Transverse colon (tissue), 4 donors: ENCODE data around the gene ISG20L2. TPM values are rescaled to one million over a fixed set of nuclear protein-coding genes. Genes with fewer than 3 reads are reported as not detected.

Source experiments
- DNase-seq: peaks from one replicate; pipeline ENCODE4 v3.0.0-alpha.2; 2019
- H3K27ac ChIP-seq, 4 donors: fragments of 200-600 bp; sonication (generic); 2 replicates each; pipeline ENCODE4 v1.5.1; 2016 to 2018; ENCODE audit warnings: inconsistent platforms in 4 of 4
- H3K27me3 ChIP-seq: fragments of 200-600 bp; sonication (generic); 2 replicates; pipeline ENCODE4 v1.5.1; 2017; ENCODE audit warnings: inconsistent platforms
- H3K36me3 ChIP-seq, 4 donors: fragments of 200-600 bp; sonication (generic); 2 replicates each; pipeline ENCODE4 v1.5.1; 2017 to 2019; ENCODE audit warnings: inconsistent platforms in 4 of 4
- H3K4me1 ChIP-seq, 4 donors: fragments of 200-600 bp; sonication (generic); 2 replicates each; pipeline ENCODE4 v1.5.1; 2017 to 2020; ENCODE audit warnings: inconsistent platforms in 4 of 4
- H3K4me3 ChIP-seq, 4 donors: fragments of 200-600 bp; sonication (generic); 1 replicate in 1 of 4; 2 replicates in 3 of 4; pipeline versions ENCODE4 v1.5.1 to v1.6.1; 2017 to 2019; ENCODE audit warnings: inconsistent platforms in 4 of 4
- H3K9me3 ChIP-seq, 2 donors: fragments of 200-600 bp; sonication (generic); 2 replicates each; pipeline ENCODE4 v1.5.1; 2017 to 2019; ENCODE audit warnings: inconsistent platforms in 2 of 2
- EP300 ChIP-seq: sonication (generic); formaldehyde crosslinking; IDR thresholded peaks from one replicate; pipeline ENCODE4 v1.6.1; 2017; ENCODE audit warnings: antibody characterized with exemption, low read depth
- POLR2A ChIP-seq: fragments of 450-650 bp; IDR thresholded peaks from one replicate; pipeline ENCODE4 v1.6.1; 2016; ENCODE audit warnings: antibody characterized with exemption, mild to moderate bottlenecking, moderate library complexity
- POLR2AphosphoS5 ChIP-seq, 3 donors: sonication (generic); formaldehyde crosslinking; IDR thresholded peaks; one replicate each; pipeline ENCODE4 v1.6.1; 2016; ENCODE audit warnings: antibody characterized with exemption in 3 of 3
- WGBS, 2 donors: methylation state at CpG; one replicate each; pipeline ENCODE4 v1.1.5; 2018; ENCODE audit warnings: low coverage in 1 of 2; 5-methylcytosine and 5-hydroxymethylcytosine counted together
- in situ Hi-C, 4 donors: fragments of 200-750 bp; cut with MboI; loops; one replicate each; pipeline versions ENCODE4 v1.15.0 to v1.15.1; 2017; ENCODE audit warnings: low sequenced_read_pairs in 3 of 4, low pct_ligation_motif_present in 1 of 4, low pct_unique_long_range_greater_than_20kb in 1 of 4
- intact Hi-C: fragments of 100-400 bp; cut with DNase I; formaldehyde crosslinking; loops from one replicate; pipeline ENCODE4 v1.15.1; 2023; ENCODE audit warnings: low total_unique reads
- total RNA-seq, 4 donors: library from RNA; depleted of rRNA; stranded (reverse); fragments of >200 nt; gene quantifications; one replicate each; pipeline ENCODE4 v1.1.0, GENCODE V29; 2016
- TF ChIP-seq, protein P1 (sequence below), 5 experiments: fragments of 200-600 bp in 3 of 5; fragments of 450-650 bp in 2 of 5; sonication (generic) in 3 of 5; IDR thresholded peaks; 1 replicate in 2 of 5; 2 replicates in 3 of 5; pipeline ENCODE4 v1.5.1; 2016 to 2017; ENCODE audit warnings: antibody characterized with exemption in 5 of 5, inconsistent platforms in 3 of 5, mild to moderate bottlenecking in 2 of 5, moderate library complexity in 1 of 5

ISG20L2 gene
- total RNA-seq, 4 donors from 2014 or later: 25.8 to 61.7 (median 33.1) TPM

DNA sequence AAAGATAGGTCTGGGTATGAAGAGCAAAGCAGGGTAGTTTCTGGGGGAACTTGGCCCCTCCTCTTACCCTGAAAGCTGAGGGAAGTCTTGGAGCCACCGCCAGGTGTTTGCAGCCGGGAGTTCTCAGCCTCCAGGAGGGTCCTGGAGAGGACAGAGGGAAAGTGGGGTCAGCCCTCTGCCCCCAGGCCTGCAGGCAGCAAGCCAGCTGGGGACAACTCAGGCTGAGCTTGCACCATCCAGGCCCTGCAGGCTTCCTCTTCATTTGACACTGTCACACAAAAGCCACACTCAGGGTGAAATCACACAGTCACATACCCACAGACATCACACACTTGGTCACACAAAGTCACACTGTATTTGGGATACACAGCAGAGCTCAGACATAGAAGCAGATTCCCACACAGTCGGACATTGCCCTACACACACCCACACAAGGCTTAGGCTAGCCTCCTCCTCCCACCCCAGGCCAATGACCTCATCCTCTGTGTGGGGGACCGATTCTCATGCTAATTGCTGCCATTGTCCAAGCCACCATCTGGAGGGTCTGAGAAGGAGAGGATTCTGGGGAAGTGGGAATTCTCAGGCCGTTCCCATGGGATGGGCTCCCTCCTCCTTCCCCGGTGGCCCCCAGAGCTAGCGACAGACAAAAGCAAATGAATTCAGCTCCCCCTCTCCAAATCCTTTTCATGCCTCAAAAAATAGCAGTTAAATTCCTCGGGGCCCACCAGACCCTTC is 55.0 kb downstream of the ISG20L2 start:
- WGBS, 2 donors: 20 to 62% methylated on average over 1 to 8 of the region's 8 CpGs
- DNase-seq: no peak
- Histone ChIP-seq H3K36me3 (no peaks in the 10 kb centered on the region), H3K4me3 (no peak overlapping the region), H3K4me1 (peaks cover 8 to 40% (median 29%) of the 10 kb centered on the region in 4 donors), H3K9me3 (no peaks in the 10 kb centered on the region), H3K27me3 (peaks cover 47% of the 10 kb centered on the region), H3K27ac (peak overlapping the region; percentile 17 to 79 (median 50))
- TF ChIP-seq EP300 (no peak), POLR2AphosphoS5 (IDR thresholded peaks at IDR 0.05) (no peak), POLR2A (no peak)
- TF ChIP-seq, protein P1, sequence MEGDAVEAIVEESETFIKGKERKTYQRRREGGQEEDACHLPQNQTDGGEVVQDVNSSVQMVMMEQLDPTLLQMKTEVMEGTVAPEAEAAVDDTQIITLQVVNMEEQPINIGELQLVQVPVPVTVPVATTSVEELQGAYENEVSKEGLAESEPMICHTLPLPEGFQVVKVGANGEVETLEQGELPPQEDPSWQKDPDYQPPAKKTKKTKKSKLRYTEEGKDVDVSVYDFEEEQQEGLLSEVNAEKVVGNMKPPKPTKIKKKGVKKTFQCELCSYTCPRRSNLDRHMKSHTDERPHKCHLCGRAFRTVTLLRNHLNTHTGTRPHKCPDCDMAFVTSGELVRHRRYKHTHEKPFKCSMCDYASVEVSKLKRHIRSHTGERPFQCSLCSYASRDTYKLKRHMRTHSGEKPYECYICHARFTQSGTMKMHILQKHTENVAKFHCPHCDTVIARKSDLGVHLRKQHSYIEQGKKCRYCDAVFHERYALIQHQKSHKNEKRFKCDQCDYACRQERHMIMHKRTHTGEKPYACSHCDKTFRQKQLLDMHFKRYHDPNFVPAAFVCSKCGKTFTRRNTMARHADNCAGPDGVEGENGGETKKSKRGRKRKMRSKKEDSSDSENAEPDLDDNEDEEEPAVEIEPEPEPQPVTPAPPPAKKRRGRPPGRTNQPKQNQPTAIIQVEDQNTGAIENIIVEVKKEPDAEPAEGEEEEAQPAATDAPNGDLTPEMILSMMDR (IDR thresholded peaks at IDR 0.05): no peak
- intact Hi-C loops (no loop called here), in situ Hi-C loops (no loop called here)

Other genes with a start within 250 kb of the ISG20L2 start
- gene MEF2D, start 228.0 kb downstream of the ISG20L2 start, total RNA-seq: 100 to 1,000 TPM in 1 of 4 donors, 10 to 100 TPM in 3; 26.1 to 200 (median 85.7) TPM
- 1 to 10 TPM; 1.7 to 9.4 (median 2.9) TPM for gene IQGAP3, start 156.2 kb downstream of the ISG20L2 start, total RNA-seq
- not detected for gene TTC24, start 149.0 kb downstream of the ISG20L2 start, total RNA-seq
- 100 to 1,000 TPM in 1 of 4 donors, 10 to 100 TPM in 3; 25.1 to 104 (median 77.5) TPM for gene NAXE, start 137.0 kb downstream of the ISG20L2 start, total RNA-seq
- 100 to 1,000 TPM in 1 of 4 donors, 10 to 100 TPM in 3; 12.4 to 113 (median 28.9) TPM for gene GPATCH4, start 127.3 kb downstream of the ISG20L2 start, total RNA-seq
- gene HAPLN2, start 109.4 kb downstream of the ISG20L2 start, total RNA-seq: 1 to 10 TPM in 1 of 4 donors, under 1 TPM in 1, not detected in 2; 0.55 to 1.9 TPM
- gene BCAN, start 86.6 kb downstream of the ISG20L2 start, total RNA-seq: under 1 TPM in 2 of 4 donors, not detected in 2; 0.55 to 0.95 TPM
- gene NES, start 51.4 kb downstream of the ISG20L2 start, total RNA-seq: 10 to 100 TPM in 1 of 4 donors, 1 to 10 TPM in 3; 3.3 to 15.5 (median 5.5) TPM
- 1 to 10 TPM in 1 of 4 donors, under 1 TPM in 1, not detected in 2; 0.79 to 1.9 TPM for gene CRABP2, start 23.2 kb downstream of the ISG20L2 start, total RNA-seq
- gene METTL25B, start 297 bp downstream of the ISG20L2 start, total RNA-seq: 10 to 100 TPM; 37.4 to 40.8 (median 39.0) TPM
- gene MRPL24, start 12.3 kb upstream of the ISG20L2 start, total RNA-seq: 10 to 100 TPM in 3 of 4 donors, 1 to 10 TPM in 1; 6.8 to 44.9 (median 37.1) TPM
- gene HDGF, start 22.9 kb upstream of the ISG20L2 start, total RNA-seq: 100 to 1,000 TPM; 150 to 204 (median 179) TPM
- gene PRCC, start 38.8 kb upstream of the ISG20L2 start, total RNA-seq: 10 to 100 TPM; 15.1 to 69.9 (median 39.4) TPM
- gene SH2D2A, start 88.1 kb upstream of the ISG20L2 start, total RNA-seq: 1 to 10 TPM in 3 of 4 donors, not detected in 1; 1.9 to 5.9 (median 3.4) TPM
- not detected for gene INSRR, start 130.4 kb upstream of the ISG20L2 start, total RNA-seq
- 1 to 10 TPM in 1 of 4 donors, under 1 TPM in 2, not detected in 1; 0.20 to 2.6 (median 0.64) TPM for gene NTRK1, start 132.1 kb upstream of the ISG20L2 start, total RNA-seq
- 1 to 10 TPM; 1.8 to 5.6 (median 3.7) TPM for gene PEAR1, start 165.0 kb upstream of the ISG20L2 start, total RNA-seq
- 1 to 10 TPM in 1 of 4 donors, not detected in 3; 1.2 TPM for gene LRRC71, start 191.9 kb upstream of the ISG20L2 start, total RNA-seq